ENCODE data around the gene LAPTM5. TPM values are rescaled to one million over a fixed set of nuclear protein-coding genes. Genes with fewer than 3 reads are reported as not detected.

The LAPTM5 gene
- total and polyA plus RNA-seq, 2 of the 8 experiments (the other 6 are each of a cell fraction or from before 2014, with no cell fraction given) = 0.37 to 1.4 TPM

DNA sequence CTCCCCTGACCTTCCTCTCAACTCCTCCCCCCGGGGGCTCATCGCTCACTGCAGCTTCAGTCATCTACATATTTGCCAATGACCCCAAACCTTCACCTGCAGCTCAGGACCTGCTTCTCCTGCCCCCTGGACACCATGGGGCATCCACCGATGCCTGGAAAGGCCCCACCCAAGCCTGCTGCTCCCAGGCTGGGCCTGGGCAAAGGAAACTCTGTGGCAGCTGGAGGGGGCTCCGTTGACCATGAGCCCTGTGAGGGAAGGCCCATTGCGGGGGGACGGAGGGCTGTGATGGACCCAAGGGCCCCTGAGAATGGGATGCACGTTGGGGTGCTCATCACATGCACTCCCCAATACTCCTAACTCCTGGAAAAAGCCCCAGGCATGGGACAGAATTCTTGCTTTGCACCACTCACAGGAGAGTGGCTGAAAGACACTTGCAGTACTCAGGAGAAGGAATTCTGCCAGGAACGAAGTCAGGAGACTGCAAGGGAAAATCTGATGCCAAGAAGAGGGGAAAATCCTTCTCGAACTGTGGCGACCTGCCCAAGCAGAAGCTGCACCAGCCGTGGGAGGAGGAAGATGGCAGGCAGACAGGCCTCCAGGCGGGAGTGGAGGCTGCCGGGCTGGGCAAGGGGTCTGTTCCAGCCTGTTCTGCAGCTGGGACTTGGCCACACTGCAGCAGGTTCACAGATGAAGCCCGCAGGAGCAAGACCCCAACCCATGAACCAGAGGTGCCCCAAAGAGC, 52.6 kb downstream of the LAPTM5 start (continued):
- TF ChIP-seq EZH2 (IDR thresholded peaks at IDR 0.05; ENCODE audit: low read depth, low read length, severe bottlenecking) = no peak
